Activated T-cell treated with anti-CD3 and anti-CD28 coated beads for 24 hours (primary cell): ENCODE data around the gene CENPM.

Experiments used
- DNase-seq: peaks from one replicate; pipeline ENCODE4 v3.0.0-alpha.2; 2020; ENCODE audit warnings: low read depth

The CENPM gene

GRCh38 chr22:41899110-41899509 is 47.8 kb downstream of the CENPM start:
- DNase-seq = no peak

GRCh38 chr22:41898645-41899044 is 48.3 kb downstream of the CENPM start:
- DNase-seq = no peak

- DNase-seq = no peak
Observed at GRCh38 chr22:41893591-41894375, 53.2 kb downstream of the CENPM start.

- DNase-seq = no peak
Observed at GRCh38 chr22:41892721-41893120, 54.2 kb downstream of the CENPM start.

- no peak for DNase-seq
Observed at GRCh38 chr22:41891407-41891806, 55.5 kb downstream of the CENPM start.
